Skeletal muscle cell (primary cell): ENCODE data around the gene CCDC191.

ENCODE experiments used
- DNase-seq: peaks from one replicate; pipeline ENCODE4 v3.0.0-alpha.2; 2010; ENCODE audit warnings: low read depth
- H3K4me3 ChIP-seq: 2 replicates; pipeline ENCODE4 v1.5.1; 2011; ENCODE audit warnings: low read depth, mild to moderate bottlenecking, control low read depth, low read length, moderate library complexity

Gene CCDC191

GRCh38 chr3:114068336-114068735, 12.0 kb upstream of the CCDC191 start:
- no peak overlapping the region for H3K4me3 ChIP-seq
- DNase-seq = no peak

DNA sequence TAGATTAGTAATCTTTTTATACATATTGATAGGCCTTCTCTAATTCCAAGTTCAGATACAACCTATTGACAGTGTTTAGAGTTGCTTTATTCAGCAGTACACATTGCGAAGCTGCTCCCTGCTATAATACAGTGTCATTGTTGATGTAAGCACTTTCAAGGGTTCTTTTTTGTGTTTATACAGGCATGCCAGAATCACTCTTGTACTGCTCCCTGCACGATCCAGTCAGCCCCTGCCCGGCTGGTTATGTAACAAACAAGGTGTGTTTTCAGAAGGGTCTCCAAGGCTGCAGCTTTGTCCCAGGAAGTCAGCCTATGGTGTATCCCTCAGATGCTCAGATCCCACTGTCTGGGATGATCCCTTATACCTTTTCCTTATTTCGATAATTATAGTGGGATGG, 11.5 kb upstream of the CCDC191 start:
- DNase-seq = no peak
- no peak overlapping the region for H3K4me3 ChIP-seq

DNA sequence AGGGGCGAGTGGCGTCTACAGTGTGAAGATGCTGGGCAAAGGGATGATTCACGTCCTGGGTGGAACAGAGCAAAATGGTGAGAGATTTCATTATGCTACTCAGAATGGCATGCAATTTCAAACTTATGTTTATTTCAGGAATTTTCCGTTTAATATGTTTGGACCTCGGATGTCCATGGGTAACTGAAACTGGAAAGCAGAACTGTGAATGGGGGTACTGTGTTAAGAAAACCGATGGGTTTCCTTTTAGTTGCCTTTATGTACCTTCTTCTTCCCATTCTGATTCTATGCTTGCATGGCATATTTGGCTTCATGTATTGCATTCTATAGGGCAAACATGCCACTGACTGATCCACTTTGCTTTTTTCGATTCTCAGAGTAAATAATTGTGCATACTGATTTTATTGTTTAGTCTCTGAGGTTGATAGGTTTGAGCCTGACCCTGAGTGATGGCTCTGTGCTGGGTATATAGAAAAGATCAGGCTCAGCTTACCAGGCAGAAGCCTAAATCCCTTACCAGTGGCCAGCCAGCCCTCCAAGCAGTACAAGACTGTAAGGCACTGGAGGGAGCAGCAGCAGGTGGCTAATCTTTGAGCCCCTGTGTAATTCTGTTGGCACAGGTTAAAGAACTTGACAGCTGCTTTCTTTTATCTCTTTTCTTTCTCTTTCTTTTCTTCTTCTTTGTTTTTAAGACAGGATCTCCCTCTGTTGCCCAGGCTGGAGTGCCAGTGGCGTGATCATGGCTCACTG, 4.8 kb upstream of the CCDC191 start:
- no peak for DNase-seq
- H3K4me3 ChIP-seq = no peak overlapping the region

GRCh38 chr3:114058646-114059045, 2.3 kb upstream of the CCDC191 start:
- no peak for DNase-seq
- H3K4me3 ChIP-seq = no peak overlapping the region

- H3K4me3 ChIP-seq = peak overlapping the region; percentile 81
- DNase-seq = no peak
Measured at GRCh38 chr3:114057011-114057347, 653 bp upstream of the CCDC191 start.

DNA sequence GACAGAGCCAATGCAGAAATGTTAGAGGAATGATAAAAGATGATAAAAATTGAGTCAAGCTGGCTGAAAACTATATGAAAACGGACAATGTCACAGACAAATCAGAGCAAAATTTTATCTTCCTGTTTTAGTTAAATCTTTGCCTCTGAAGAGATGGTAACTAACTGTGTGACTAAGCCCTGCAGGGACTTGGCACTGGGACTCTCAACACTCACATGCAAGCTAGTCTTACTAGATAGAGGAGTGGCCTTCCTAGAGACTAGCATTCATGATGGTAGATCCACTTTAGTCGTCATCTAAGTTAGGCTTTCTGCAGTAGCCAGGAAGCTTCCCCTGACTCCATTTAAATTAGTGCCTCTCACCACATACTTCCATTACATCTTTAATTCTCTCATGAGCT, 4.1 kb downstream of the CCDC191 start:
- no peak overlapping the region for H3K4me3 ChIP-seq
- DNase-seq = no peak

- DNase-seq = no peak
- no peak overlapping the region for H3K4me3 ChIP-seq
Measured at GRCh38 chr3:114043205-114043604, 13.1 kb downstream of the CCDC191 start.

DNA sequence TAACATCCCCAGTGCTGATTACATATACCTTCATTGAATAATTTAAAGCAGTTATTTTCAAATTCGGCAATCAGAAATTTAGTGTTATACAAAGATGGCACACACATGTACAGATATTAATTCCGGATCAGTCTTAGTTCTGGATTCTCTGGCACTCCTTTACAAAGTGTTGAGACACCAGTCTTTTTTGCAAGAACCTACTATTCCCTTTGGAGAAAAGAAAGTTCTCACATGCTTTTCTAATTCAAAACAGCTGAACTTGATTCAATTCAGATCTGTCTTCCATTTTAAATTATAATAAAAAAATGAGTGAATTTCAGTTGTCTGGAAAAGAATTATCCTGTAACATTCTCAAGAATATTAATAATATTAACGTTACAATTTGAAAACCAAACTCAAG, 20.4 kb downstream of the CCDC191 start:
- DNase-seq = no peak
- no peak overlapping the region for H3K4me3 ChIP-seq

- H3K4me3 ChIP-seq = no peak overlapping the region
- no peak for DNase-seq
Measured at GRCh38 chr3:114034787-114035545, 21.4 kb downstream of the CCDC191 start.

DNA sequence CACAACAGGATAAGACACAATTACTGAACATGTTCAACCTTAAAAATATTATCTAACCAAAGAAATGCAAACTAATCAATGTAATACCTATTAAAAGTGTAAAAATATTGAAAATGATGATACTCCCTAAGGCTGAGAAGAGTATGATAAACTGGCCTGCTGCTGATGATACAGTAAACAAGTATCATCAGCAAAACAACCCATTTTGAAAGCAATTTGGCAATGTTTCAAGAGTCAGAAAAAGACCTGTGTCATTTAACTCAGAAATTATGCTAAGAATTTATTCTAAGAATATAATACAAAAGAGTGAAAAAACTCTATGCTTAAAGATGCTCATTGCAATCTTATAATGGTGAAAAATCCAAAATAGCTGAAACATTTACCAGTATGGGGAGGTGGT, 22.1 kb downstream of the CCDC191 start:
- H3K4me3 ChIP-seq = no peak overlapping the region
- DNase-seq = no peak

DNA sequence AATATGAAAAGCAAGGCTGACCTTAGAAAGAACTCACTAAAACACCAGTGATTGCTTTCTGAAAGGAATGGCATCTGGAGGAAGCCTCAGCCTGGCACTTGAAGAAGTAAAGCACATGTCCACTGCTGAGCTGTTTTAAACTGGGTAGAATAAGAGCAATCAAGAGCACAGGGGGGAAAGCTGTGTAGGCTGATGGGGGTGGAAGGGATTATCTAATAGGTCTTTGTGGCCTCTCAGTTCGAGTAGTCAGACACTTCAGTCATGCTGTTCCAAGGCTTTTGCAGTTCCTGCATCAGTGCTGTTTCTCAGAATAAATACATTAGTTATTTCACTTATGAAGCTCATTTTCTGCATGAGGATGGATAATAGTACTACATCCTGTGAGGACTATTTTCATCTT, 22.6 kb downstream of the CCDC191 start:
- no peak for DNase-seq
- no peak overlapping the region for H3K4me3 ChIP-seq

DNA sequence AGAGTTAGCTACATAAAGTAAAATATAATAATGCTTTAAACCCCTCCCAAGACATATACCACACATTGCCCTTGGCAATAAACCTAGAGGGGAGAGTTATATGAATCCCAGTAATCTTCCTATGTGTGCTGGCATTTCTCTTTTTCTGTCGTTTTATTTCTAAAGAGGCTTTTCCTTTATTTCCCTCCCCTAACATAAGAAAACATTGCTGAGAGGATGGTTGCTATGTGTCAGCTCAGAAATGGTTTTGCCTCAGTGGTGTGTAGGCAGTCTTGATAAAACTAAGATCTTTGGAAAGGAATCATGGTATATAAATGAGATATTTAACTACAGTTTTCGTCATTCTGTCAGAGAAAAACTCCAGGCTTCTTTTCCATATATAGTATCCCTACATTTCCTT, 30.0 kb downstream of the CCDC191 start:
- no peak overlapping the region for H3K4me3 ChIP-seq
- DNase-seq = no peak

DNA sequence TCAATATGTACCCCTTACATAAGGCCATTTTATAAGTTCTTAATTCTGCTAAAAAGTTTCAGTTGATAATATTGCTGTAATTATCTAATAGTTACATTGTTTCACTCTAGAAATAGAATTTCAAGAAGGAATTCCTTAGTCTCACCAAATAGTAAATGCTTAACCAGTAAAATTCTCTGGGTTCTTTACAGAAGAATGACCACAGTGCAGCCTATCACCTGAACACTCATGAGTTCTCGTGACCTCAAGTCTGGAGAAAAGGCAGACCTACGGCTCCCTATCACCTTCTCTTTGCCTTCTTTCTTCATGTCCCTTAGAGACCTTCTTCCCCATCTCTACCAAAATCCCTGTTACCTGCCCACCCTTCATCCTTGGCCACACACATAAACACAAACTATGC, 30.9 kb downstream of the CCDC191 start:
- no peak for DNase-seq
- H3K4me3 ChIP-seq = no peak overlapping the region

DNA sequence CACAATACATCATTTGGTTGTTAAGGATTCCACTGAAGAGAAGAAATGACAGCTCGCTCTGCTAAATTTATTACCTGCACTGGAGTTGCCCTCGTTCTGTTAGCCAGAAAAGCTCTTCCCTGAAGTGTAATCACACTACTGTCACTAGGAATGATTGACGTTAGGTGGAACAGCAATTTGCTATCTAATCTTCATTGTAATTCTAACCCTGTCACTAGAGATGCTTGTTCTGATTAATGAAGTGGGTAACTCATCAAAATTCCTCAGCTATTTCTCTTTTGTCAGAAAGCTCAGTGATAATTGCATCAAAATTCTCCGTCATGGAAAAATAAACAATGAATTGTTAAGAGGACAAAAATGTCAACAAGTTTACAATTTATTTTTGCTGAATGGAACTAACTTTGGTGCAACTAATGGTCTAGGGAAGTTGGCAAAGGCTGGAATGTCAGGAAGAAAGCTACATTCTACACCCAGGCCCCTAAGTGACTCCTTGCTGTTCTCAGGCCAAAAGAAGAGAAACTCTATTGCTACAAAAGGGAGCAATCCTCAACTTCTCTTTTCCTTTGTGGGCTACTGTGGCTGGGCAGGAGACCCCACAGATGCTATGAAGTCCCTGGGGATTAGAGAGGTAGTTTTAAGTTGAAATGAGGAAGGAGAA, 34.1 kb downstream of the CCDC191 start:
- DNase-seq = no peak

GRCh38 chr3:114020907-114021306, 35.4 kb downstream of the CCDC191 start:
- no peak for DNase-seq
- no peak overlapping the region for H3K4me3 ChIP-seq

More for the DNA sequence above, 34.1 kb downstream of the CCDC191 start:
- H3K4me3 ChIP-seq = no peak overlapping the region

DNA sequence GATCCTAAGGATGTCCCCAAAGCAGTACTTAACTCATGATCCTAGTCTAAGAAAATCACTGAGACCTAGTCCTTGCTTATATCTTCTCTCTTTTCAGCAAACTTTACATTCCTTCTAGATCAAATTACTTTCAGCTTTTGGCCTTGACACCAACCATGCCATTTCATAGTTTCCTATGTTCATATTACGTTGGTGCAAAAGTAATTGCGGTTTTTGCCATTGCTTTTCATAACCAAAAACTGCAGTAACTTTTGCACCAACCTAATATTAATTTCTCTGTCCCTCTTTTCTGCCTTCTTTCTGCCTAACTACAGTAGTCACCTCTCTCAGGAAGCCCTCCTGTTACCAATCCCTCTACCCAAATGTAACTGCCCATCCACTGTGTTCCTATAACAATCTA, 36.8 kb downstream of the CCDC191 start:
- DNase-seq = no peak
- H3K4me3 ChIP-seq = no peak overlapping the region

GRCh38 chr3:114014211-114014610, 42.1 kb downstream of the CCDC191 start:
- DNase-seq = no peak

DNA sequence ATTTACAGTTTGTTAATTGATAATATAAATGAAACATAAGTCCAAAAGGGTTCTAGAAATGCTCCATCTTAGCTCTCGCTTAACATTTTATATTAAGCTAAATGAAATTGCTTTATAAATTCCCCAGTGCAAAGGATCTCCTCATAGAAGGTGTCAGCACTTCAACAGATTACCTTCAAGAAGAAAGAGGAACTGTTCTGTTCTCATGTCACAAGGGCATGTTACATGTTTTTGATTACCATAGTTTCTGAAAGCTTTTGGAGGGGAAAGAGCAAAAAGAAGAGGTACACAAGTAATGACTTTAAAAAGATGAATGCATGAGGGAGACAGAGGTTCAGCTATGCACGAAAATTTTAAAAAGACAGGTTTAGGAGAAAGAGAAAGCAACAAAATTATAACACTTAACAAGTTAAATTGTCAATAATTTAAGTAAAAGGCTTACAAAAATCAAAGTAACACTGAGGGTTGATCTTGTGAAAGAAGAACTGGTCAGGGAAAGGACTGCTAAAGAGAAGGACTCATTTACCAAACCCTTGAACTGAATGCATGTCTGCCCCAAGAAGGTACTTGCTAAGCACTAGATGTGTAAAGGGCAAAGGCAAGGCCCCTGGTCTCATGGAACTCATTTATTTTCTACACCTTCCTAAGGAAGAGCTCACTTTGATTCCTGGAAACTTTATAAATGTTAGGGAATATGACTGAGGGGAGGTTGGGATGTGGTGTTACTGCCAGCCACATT, 45.1 kb downstream of the CCDC191 start:
- no peak for DNase-seq
- H3K4me3 ChIP-seq = no peak overlapping the region

More at GRCh38 chr3:114014211-114014610, 42.1 kb downstream of the CCDC191 start:
- no peak overlapping the region for H3K4me3 ChIP-seq

DNA sequence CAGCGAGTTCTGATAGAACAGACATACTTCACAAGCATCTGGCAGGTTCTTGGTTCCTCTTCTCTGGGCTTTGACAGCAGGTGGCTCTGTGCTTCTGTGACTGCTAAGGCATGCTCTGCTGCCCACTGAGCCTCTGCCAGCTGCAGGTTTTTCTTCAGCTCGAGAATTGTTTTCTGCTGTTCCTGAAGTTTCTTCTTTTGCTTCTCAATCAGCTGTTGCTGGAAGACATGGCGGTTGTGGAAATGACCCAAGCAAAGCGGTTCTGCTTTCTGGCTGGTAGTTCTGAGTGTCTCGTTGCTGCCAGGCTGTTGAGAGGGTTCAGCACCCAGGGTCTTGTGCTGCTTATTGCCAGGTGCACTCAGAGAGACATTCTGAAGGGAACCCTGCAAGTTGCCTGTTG, 50.8 kb downstream of the CCDC191 start:
- no peak overlapping the region for H3K4me3 ChIP-seq
- DNase-seq = no peak

GRCh38 chr3:113985541-113985940, 70.8 kb downstream of the CCDC191 start:
- DNase-seq = no peak
- H3K4me3 ChIP-seq = no peak overlapping the region
